HG02852 (cell line): ENCODE results near the gene ERVH48-1.
"Not testable (repeated sequence)": the region's sequence is repeated elsewhere in the genome, so short reads cannot be mapped to it uniquely, and the experiment has no call there.

Experiments used
- ATAC-seq: cut with Tn5 transposase; IDR thresholded peaks from one replicate; pipeline ENCODE4 v1.9.1; 2021; ENCODE audit warnings: mild to moderate bottlenecking, moderate library complexity; ENCODE audit not compliant: unreplicated experiment

The ERVH48-1 gene

GRCh38 chr21:42925114-42925926 lies at the start of gene ERVH48-1:
ERVH48-1 (minus strand) TSS chr21:42925630; CDS start chr21:42919006, 6,624 bp downstream.
- no peak for ATAC-seq

GRCh38 chr21:42973991-42974831 lies 48.8 kb upstream of the ERVH48-1 start, which contains the start of gene PKNOX1:
PKNOX1 (plus strand) TSS chr21:42974562; CDS start chr21:43004382, 29,820 bp downstream.
- peak; percentile 81 for ATAC-seq

GRCh38 chr21:42973309-42973990 lies 48.0 kb upstream of the ERVH48-1 start:
- no peak for ATAC-seq

- ATAC-seq: no peak
These were observed 46.5 kb upstream of the ERVH48-1 start for GRCh38 chr21:42971897-42972275.

GRCh38 chr21:42970946-42971653 lies 45.7 kb upstream of the ERVH48-1 start:
- ATAC-seq: no peak

- no peak for ATAC-seq
These were observed 43.8 kb upstream of the ERVH48-1 start for GRCh38 chr21:42969193-42969600.

GRCh38 chr21:42967616-42968015 lies 42.2 kb upstream of the ERVH48-1 start:
- not testable (repeated sequence) for ATAC-seq

GRCh38 chr21:42965211-42965560 lies 39.8 kb upstream of the ERVH48-1 start:
- ATAC-seq: no peak

- ATAC-seq: no peak
These were observed 39.2 kb upstream of the ERVH48-1 start for GRCh38 chr21:42964546-42965210.

- ATAC-seq: no peak
These were observed 38.7 kb upstream of the ERVH48-1 start for GRCh38 chr21:42964086-42964485.

- ATAC-seq: no peak
These were observed 37.1 kb upstream of the ERVH48-1 start for GRCh38 chr21:42962380-42963007.

- no peak for ATAC-seq
These were observed 34.3 kb upstream of the ERVH48-1 start for GRCh38 chr21:42959728-42960127.

- ATAC-seq: not testable (repeated sequence)
These were observed 32.7 kb upstream of the ERVH48-1 start for GRCh38 chr21:42958122-42958521.

- no peak for ATAC-seq
These were observed 31.6 kb upstream of the ERVH48-1 start for GRCh38 chr21:42956824-42957630.

- not testable (repeated sequence) for ATAC-seq
These were observed 25.8 kb upstream of the ERVH48-1 start for GRCh38 chr21:42951193-42951592.

GRCh38 chr21:42949094-42949755 lies 23.8 kb upstream of the ERVH48-1 start:
- not testable (repeated sequence) for ATAC-seq

- no peak for ATAC-seq
These were observed 16.8 kb upstream of the ERVH48-1 start for GRCh38 chr21:42942244-42942643.

GRCh38 chr21:42941696-42942085 lies 16.3 kb upstream of the ERVH48-1 start:
- ATAC-seq: no peak
